NCI-H2081 (cell line): ENCODE measurements around the gene NMU.
"Not testable (repeated sequence)": the region's sequence is repeated elsewhere in the genome, so short reads cannot be mapped to it uniquely, and the experiment has no call there.

Experiments
- DNase-seq, 2 experiments: peaks; one replicate each; lab custom pipeline; 2025; lab: John Stamatoyannopoulos, UW

The NMU gene

DNA sequence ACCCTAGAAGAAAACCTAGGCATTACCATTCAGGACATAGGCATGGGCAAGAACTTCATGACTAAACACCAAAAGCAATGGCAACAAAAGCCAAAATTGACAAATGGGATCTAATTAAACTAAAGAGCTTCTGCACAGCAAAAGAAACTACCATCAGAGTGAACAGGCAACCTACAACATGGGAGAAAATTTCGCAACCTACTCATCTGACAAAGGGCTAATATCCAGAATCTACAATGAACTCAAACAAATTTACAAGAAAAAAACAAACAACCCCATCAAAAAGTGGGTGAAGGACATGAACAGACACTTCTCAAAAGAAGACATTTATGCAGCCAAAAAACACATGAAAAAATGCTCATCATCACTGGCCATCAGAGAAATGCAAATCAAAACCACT lies 12.0 kb downstream of the NMU start:
- not testable (repeated sequence) for DNase-seq

DNA sequence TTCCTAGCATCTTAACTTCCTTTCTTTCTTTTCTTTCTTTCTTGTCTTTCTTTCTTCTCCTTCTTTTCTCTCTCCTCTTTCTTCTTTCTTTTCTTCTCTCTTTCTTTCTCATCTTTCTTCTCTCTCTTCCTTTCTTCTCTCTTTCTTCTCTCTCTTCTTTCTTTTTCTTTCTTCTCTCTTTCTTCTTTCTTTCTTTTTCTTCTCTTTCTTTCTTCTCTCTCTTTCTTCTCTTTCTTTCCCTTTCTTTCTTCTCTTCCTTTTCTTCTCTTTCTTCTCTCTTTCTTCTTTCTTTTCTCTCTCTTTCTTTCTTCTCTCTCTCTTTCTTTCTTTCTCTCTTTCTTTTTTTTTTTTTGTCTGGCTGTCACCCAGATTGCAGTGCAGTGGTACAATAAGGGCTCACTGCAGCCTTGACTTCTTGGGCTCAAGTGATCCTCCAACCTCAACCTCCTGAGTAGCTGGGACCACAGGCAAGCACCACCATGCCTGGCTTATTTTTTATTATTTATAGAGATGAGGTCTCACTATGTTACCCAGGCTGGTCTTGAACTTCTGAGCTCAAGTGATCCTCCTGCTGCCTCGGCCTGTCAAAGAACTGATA lies 17.5 kb downstream of the NMU start:
- no peak for DNase-seq

DNA sequence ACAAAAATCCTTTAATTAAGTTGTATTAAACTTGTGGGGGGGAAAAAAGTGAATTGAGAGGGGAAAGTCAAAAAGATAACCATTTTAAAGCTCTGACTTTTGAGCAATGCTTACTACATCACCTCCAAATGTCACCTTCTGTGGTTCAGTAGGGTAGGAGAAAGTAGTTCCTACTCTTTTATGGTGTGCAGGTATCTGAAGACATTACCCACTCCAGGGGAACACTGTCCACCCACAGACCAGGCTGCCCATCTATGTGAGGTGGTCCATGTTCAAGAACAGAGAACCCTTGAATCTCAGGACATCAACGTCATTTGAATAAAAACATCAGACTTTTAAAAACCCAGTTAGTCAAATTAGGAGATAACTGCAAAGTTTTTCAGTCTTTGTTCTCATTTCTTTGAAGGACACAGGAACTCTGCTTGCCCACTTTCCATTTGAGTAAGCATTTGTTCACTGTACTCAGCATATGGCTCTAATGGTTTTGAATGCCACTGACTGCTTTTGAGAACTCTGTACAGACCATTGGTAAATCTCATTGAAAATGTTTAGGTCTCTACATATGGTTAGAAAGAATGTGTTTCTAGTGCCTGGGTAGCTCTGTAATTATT lies 18.4 kb downstream of the NMU start:
- DNase-seq = no peak

DNA sequence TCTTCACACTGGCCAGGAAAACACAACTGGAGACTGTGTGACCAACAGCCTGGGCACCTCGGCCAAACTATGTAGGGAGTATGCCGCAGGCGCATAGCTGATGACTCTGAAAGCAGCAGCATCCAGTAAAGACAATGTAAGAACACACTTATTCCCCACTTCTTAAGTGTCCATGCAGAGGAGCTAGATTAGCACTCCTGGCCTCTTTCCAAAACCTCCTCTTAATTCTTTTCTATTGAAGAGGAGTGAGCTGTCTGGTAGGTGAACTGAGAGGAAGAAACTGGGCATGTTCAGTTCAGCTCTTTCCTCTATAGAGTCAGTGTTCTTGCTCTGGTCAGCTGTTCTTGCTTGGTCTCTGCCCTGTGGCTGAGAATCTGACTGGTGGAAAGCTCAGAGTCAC lies 21.1 kb downstream of the NMU start:
- no peak for DNase-seq

DNA sequence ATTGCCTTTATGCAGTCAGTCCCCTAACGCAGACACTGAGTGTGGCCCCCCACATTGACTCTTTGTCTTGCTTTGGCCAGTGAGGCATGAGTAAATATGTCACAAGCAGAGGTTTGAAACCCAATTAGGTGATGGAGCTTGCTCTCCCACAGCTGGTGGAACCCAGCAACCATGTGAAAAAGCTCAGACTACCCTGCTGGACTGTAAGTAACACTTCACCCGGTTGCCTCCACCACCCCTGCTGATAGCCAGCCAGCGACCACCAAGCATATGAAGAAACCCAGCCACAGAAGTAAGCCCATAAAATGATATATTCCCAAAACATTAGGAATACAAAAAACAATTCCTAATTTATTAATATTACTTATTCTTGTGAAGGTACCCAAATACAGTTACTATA lies 22.5 kb downstream of the NMU start:
- no peak for DNase-seq

DNA sequence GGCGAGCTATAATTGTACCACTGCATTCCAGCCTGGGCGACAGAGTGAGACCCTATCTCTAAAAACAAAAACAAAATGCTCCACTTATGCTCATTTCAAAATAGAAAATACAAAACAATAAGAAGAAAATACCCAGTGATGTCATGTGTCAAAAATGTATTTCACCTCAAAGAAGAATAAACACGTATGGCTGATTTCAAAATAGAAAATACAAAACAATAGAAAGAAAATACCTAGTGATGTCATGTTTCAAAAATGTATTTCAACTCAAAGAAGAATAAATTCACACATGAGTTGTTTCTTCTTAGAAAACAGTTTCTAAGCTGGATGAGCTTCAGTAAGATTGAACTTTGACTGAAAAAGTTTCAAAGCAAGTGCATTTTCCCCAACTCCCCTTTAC lies 23.8 kb downstream of the NMU start:
- no peak for DNase-seq

DNA sequence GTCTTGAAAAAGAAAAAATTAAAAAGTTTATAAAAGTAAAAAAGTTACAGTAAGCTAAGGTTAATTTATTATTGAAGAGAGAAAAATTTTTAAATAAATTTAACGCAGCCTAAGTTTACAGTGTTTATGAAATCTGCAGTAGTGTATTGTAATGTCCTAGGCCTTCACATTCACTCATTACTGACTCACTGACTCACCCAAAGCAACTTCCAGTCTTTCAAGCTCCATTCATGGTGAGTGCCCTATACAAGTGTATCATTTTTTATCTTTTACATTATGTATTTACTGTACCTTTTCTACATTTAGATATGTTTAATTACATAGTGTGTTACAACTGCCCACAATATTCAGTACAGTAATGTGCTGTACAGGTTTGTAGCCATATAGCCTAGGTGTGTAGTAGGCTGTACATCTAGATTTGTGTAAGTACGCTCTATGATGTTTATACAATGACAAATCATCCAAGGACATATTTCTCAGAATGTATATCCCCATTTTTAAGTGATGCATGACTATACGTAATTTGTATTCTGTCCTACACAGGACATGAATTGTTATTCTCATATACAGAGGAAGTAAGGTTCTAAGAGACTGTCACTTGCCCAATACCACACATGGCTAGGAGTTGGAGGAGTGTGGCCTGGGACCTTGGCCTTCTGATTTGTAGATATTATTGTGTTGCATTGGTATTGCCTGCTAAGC lies 24.6 kb downstream of the NMU start:
- no peak for DNase-seq

DNA sequence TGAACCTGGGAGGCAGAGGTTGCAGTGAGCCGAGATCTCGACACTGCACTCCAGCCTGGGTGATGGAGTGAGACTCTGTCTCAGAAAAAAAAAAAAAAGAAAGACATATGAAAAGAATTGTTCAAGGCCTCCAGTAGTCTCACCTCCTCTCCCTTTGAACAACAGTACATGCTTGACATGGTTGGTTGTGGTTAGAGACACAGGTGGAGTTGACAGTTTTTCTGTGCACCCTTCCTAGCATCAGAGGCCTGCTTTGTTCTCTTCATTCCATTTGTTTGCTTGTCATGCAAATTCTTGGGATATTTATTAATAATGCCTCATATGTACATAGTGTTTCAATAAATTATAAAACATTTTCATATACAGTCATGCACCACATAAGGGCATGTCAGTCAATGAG lies 25.7 kb downstream of the NMU start:
- DNase-seq = no peak

DNA sequence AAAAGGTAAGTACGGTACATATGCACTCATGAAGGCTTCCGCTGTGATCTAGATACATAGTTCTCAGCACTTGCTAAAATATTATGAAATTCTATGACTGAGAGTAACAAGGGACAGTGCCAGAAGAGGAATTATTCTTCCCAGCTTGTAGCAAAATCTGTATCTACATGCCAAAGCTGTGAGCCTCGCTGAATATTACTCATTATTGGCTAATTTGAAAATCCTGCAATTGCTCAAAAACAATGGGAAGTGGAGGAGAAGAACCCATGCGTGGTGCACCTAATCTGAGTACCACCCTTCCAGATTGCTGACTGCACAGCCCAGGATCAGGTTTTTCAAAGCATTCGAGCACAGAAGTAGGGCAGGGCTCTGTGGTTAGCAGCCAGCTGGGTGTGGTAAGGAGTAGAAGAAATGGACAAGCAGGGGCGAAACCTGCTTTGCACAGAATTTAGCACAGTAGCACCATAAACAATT lies 26.7 kb downstream of the NMU start:
- no peak for DNase-seq

DNA sequence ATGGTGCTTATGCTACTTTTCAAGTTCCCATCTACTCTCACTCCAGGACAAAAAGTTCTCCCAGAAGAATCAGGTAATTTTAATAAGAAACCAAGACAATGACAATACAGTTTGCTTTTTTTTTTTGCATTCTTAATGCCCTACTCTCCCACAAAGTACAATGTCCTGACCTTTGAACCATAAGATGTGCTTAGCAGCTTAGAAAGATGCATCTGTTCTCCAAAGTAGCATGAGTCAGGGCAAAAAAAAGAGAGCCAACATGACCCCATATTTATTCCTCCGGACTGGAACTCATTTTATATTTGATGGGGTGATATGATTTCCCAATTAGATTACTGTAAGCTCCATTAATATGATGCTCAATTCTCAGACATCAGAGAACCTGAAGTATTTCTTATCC lies 27.5 kb downstream of the NMU start:
- DNase-seq = no peak

DNA sequence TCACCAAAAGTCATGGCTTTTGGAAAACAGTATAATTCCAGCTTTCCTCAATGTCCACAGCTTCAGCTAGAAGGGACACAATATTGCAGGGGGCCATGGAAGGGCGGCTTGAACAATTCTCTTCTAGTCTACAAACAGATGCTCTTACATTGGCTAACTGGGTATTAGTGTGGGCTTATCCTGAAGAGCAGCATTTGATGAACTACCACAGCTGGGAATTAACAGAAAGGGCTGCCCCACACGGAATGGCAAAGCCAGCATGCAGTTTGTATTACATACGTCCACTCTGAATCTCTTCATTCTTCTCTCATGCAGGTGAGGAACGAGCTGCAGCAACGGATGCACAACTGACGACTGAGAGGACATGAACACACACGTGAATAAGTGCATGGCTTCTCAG lies 31.1 kb downstream of the NMU start:
- no peak for DNase-seq

DNA sequence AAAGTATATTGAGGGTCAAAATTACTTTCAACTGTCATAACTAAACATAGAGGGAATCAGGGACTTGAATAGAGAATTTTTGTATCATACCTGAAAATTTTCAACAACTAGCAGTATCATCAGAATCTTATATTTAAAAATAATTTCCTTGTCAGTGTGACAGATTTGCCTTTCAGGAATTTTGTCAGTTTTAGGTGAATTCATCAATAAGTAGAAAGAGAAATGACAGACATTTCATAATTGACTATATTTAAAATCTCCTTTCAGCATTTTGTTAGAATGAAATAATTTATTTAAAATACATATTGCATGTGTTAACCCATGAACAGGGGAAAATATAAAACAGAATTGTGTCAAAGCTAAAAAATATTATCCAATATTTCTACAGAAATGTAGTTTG lies 35.5 kb downstream of the NMU start:
- DNase-seq = no peak

DNA sequence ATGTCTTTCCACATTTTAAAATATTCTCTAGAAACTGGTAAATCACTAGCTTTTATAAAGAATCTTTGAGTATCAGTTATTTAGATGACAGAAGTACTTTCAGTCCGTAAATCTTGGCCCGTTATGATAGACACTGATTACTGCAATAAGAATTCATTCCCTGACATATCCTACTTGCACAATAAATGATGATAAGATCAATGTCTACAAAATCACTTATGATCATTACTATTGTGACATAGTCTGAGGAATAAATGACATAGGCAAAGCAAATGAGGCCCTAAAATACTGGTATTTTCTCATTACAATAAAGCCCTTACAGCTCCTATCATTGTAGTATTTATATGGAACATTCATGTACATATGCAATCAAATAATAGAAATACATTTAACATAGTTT lies 37.5 kb downstream of the NMU start:
- DNase-seq = no peak

DNA sequence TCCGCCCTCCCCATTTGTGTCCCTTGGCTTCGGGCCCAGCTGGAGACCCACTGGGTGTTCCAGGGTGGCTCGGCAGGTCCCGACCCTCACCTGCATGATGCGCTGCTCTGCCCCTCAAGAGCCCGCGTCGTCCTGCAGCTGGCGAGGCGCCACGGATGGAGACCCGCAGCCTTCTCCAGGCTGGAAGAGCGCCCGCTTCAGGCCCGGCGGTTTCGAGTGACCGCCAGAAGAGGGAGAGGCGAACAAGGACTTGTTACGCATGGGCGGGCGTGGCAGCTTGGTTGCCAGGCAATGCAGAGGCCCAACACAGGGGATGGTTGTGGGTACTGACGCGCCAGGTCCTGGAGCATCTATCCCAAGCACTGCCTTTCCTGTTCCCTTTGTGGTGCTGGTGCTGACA lies 44.1 kb downstream of the NMU start, which contains the start of gene PDCL2:
TSS of gene PDCL2 (minus strand) at position 232 of the 400 bp plus-strand sequence. CDS start at position 96, 136 bp downstream.
- DNase-seq = no peak

DNA sequence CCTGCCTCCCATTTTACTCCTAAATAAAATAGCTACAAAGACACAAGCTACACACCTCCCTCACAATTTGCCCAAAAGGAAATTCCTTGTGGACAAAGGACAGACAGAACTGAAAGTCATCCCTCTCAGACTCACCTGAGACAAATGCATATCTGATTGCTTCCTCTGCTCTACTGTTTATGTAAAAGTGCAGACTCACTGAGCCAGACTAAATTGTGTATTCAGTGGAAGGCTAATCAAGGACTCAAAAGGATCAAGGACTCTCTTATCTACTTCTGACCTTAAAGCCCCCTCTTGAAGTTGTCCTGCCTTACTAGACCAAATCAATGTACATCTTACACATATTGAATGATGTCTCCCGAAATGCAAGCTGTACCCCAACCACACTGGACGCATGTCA lies 47.9 kb downstream of the NMU start:
- DNase-seq = no peak

DNA sequence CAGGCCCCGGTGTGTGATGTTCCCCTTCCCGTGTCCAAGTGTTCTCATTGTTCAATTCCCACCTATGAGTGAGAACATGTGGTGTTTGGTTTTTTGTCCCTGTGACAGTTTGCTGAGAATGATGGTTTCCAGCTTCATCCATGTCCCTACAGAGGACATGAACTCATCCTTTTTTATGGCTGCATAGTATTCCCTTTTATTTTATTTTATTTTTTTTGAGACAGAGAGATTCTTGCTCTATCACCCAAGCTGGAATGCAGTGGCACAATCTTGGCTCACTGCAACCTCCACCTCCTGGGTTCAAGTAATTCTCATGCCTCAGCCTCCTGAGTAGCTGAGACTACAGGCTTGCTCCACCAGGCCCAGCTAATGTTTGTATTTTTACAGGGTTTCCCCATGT lies 53.3 kb downstream of the NMU start:
- DNase-seq = not testable (repeated sequence)

DNA sequence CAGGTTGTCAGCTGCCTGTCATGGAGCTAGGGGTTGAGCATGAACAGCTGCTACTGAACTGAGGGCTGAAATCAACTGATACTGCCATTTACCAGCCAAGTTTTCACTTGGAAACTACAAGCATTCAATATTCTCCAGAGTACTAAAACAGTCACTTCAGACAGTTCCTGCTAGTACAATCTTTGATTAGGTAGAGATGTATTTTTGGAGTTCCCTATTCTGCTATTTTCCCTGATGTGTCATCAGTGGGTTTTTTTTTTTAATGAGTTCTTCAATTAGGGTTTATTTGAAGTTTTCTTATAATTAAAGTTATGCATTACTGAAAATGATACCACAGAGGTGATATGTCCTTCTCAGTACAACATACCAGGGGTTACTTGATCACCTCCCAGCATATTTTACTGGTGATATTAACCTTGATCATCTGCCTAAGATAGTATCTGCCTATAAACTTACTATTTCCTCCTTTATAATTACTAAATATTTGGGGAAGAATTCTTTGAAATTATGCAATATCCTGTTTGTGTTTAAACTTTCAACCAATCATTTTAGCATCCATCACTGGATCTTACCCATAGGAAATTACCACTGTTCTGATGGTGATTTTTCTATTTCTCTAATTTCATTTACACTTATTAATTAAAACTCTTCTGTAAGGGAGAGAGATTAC lies 57.6 kb downstream of the NMU start:
- DNase-seq = no peak

DNA sequence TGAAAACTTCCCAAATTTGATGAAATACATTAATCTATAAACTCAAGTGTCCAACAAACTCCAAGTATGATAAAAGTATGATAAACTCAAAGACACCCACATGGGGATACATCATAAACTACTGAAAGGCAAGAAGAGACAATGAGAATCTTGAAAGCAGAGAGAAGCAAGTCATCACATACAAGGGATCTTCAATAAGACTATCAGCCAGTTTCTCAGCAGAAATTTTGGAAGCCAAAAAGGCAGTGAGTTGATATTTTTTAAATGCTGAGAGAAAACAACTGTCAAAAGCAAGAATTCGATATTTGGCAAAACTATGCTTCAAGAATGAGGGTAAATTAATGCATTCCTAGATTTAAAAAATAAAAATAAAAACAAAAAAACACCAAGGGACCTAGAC lies 60.6 kb downstream of the NMU start:
- no peak for DNase-seq

DNA sequence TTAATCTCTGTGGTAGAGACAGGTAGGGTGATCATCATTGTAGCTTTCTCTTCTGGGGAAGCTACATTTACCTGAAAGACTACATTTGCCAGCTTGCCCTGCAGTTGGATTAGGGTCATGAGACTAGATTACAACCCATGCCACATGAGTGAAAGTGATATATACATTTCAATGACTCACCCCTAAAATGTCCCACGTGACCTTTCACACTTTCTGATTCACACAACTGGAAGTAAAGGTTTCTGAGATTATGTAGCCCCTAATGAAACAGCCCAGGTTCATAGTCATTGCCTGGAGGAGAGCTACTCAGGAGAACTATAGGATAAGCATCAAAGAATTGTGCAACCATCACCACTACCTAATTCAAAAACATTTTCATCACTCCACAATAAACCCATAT lies 61.8 kb downstream of the NMU start:
- no peak for DNase-seq

DNA sequence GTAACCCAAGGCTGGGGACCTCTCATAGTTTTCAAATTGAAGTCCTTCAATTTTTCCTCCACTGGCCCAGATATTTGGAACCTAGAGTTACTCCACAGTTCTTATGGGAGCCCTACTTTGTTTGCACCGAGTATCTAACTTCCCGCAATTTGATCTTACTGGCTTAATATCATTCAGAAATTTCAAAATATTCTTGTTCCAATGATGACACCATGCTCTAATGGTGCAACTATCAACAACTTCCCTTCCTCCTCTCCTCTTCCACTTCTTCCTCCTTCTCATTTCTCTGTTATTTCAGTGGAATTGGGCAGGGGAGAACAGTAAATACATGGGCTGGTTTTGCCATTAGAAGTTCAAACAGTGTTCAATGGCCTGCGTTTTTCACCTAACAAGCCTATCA lies 64.3 kb downstream of the NMU start:
- no peak for DNase-seq

DNA sequence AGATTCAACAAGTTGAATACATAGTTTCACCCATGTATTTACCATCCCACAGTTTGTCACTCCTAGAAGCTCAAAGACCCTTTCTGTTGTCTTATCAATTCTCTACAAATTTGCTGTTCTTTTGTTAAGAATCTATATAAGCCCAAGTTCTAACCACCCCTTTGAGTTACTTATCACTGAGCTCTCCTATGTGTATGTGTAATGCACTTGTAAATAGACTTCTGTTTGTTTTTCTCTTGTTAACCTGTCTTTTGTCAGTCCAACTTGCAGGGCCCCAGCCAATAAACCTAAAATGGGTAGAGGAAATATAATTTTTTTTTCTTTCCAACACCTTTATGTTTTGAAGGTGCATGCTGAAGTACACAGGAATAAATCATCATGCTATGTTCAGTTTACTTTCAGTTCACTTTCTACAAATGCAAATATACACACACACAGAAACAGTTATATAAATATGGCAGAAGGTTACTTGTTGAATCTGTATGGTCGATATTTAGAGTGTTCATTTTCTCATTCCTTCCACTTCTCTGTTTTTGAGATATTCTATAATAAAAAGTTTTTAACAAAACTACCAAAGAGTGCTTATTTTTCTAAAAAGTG lies 67.1 kb downstream of the NMU start:
- DNase-seq = no peak

DNA sequence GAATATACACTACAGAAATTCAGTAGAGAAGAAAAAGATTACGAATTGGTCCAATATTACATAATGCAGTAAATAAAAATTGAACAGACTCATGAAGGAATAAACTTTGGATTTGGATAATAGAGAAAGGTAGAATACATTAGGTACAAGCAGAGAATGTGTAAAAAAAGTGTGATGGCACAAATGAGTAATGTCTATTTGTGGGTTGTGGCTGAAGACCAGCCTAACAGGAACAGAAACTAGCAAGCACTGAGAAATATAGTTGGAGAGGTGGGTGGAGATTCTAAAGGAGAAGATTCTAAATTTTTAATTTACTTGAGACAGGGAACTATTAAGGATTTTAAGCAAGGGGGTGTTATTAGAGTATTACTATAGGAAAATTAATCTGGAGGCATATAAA lies 74.2 kb downstream of the NMU start:
- DNase-seq = no peak

DNA sequence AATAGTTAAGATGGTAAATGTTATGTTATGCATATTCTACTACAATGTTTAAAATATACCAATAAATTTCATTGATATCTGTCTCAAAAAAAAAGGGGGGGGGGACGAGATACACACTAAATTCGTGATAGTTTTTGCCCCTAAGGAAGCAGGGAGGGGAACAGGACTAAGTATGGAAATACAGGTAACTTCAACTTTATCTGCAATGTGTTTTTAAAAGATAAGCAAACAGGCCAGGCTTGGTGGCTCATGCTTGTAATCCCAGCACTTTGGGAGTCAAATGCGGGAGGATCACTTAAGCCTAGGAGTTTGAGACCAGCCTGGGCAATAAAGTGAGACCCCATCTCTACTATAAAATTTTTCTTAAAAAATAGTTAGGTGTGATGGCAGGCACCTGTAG lies 76.0 kb downstream of the NMU start:
- DNase-seq = no peak
